Heart right ventricle (tissue), 16 donors: ENCODE measurements around the gene HOXB4. TPM values are rescaled to one million over a fixed set of nuclear protein-coding genes. Genes with fewer than 3 reads are reported as not detected.

Source experiments
- ATAC-seq, 8 donors: fragments of 200-7000 bp; cut with Tn5 transposase; one replicate each; pipeline ENCODE4 v1.9.1; 2020; ENCODE audit warnings: mild to moderate bottlenecking in 8 of 8, moderate library complexity in 8 of 8, moderate number of reproducible peaks in 1 of 8
- DNase-seq, 2 donors: peaks; one replicate each; pipeline ENCODE4 v3.0.0-alpha.2; 2020
- H3K27ac ChIP-seq, 10 donors: fragments of 200-600 bp; sonication (generic) in 2 of 10; one replicate each; pipeline versions ENCODE4 v1.5.0 to v1.8.0; 2020 to 2022; ENCODE audit warnings: mild to moderate bottlenecking in 3 of 10
- H3K27me3 ChIP-seq, 7 donors: fragments of 200-600 bp; one replicate each; pipeline ENCODE4 v1.8.0; 2021 to 2022; ENCODE audit warnings: mild to moderate bottlenecking in 2 of 7
- H3K36me3 ChIP-seq, 9 donors: fragments of 200-600 bp; sonication (generic) in 1 of 9; one replicate each; pipeline versions ENCODE4 v1.5.0 to v1.8.0; 2020 to 2022; ENCODE audit warnings: mild to moderate bottlenecking in 2 of 9
- H3K4me1 ChIP-seq, 9 donors: fragments of 200-600 bp; sonication (generic) in 1 of 9; one replicate each; pipeline versions ENCODE4 v1.5.0 to v1.8.0; 2020 to 2022; ENCODE audit warnings: mild to moderate bottlenecking in 4 of 9
- H3K4me3 ChIP-seq, 10 donors: fragments of 200-600 bp; sonication (generic) in 2 of 10; one replicate each; pipeline versions ENCODE4 v1.5.0 to v1.8.0; 2020 to 2022; ENCODE audit warnings: mild to moderate bottlenecking in 7 of 10, moderate library complexity in 2 of 10
- H3K9me3 ChIP-seq, 11 donors: fragments of 200-600 bp in 10 of 11; sonication (generic) in 2 of 11; one replicate each; pipeline versions ENCODE4 v1.5.0 to v1.8.0; 2013 to 2022; ENCODE audit warnings: mild to moderate bottlenecking in 2 of 11, control low read depth in 1 of 11, moderate library complexity in 1 of 11
- WGBS, 2 donors: extraction: QIAGEN DNeasy Blood & Tissue Kit; methylation state at CpG; one replicate each; pipeline ENCODE4 v1.1.7; 2013; ENCODE audit warnings: inconsistent platforms in 1 of 2; 5-methylcytosine and 5-hydroxymethylcytosine counted together
- intact Hi-C, 10 donors: fragments of 100-400 bp; cut with DNase I; formaldehyde crosslinking; loops; one replicate each; pipeline versions ENCODE4 v1.11.1 to v1.14.2; 2022
- polyA plus RNA-seq, 2 donors: library from polyadenylated mRNA; stranded (reverse); fragments of 200-250 nt; gene quantifications; one replicate each; pipeline ENCODE4 v1.2.3, GENCODE V29; 2013
- total RNA-seq, 10 donors: library from RNA; stranded (reverse); fragmentation: NEBNext Ultra II Directional in 3 of 10; extraction: Animal tissue kit (Norgen Biotek cat#: 25700) in 3 of 10; gene quantifications; one replicate each; pipeline versions ENCODE4 v1.2.1 to v1.2.4, GENCODE V29; 2021 to 2023
- TF ChIP-seq, protein P1 (sequence below), 9 donors: fragments of 200-600 bp; sonication (generic) in 2 of 9; IDR thresholded peaks; one replicate each; pipeline versions ENCODE4 v1.5.0 to v1.8.0; 2021 to 2022; ENCODE audit warnings: antibody characterized with exemption in 9 of 9, mild to moderate bottlenecking in 5 of 9, moderate library complexity in 1 of 9
- donor health status: Arrhythmogenic right ventricular cardiomyopathy.
- donor health status: ischemic (EF 13 %, LVEDD 7.1; RV severe dilation, severe dysfunction).
- donor health status: healthy with polysubstance abuse.
- donor health status: DM: no; HTN: yes; CAD: no.
- donor health status: DM: no; HTN: no; CAD: no.
- donor health status: ischemic (EF 25% LVEDD 6.9; RV normal size, moderate dysfunction).
- donor health status: ischemic (EF 25% LVEDD 5.7; RV mildly dilated, moderate dysfunction).
- donor health status: healthy.
- donor health status: DM: yes; HTN: yes; CAD: no.
- donor health status: Ischemic cardiomyopathy.
- donor health status: ischemic (EF 35%, LVEDD 5.7; RV mildly dilated, moderate dysfunction).
- donor health status: nonischemic (EF 11% LVEDD 7.7; RV severe dilation, severe dysfunction).
- donor health status: DM: yes; HTN: yes; CAD: no.
- donor health status: PGD.
- donor health status: ischemic (EF 29% LVEDD 5.4; RV normal size, mild dysfunction).
- donor health status: nonischemic (EF 23%, LVEDD 6.1; RV moderate dilation, normal function).

Gene HOXB4
- total and polyA plus RNA-seq, 12 donors: 0.14 to 1.6 (median 0.32) TPM; not detected in 1

DNA sequence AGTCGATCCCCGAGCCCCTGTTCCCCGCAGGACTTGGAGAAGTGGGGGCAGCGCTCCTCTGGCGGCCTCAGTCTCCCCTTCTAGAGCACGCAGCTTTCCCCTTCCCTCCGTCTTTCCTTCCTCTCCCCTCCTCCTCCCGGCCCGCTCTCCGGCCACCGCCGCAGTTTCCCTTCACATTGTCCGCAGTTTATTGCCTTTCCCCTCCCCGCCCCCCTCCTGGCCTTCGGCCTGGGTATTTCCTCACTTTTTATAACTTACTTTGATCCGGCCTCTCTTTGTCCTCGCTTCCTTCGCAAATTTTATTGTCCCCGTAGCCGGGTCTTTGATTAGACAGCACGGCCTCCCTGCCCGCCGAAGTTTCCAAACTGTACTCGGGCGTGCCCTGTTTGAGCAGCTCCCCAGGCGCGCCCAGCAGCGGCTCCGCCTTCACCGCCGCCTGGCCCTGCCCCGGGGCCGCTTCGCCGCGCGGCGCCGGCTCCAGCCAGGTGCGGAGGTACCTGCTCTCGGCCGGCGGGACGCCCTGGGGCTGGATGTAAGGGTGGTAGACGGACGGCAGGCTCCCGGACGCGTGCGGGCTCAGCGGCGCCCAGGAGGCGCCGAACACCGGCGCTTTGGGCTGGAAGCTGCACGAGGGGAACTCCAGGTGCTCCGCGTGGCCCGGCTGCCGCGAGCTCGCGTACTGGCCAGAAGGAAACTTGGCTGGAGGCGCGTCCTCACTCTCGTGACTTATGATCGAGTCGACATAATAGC lies 47.5 kb upstream of the HOXB4 start:
- 1% methylated on average over 69 of the region's 69 CpGs for whole genome bisulfite sequencing, 2 donors
- intact Hi-C loops: no loop called here
- H3K9me3 ChIP-seq: no peaks in the 10 kb centered on the region
- ATAC-seq (peak in 5 of 8 donors; percentile 25 to 58 (median 46)), DNase-seq (no peak)
- H3K4me3 ChIP-seq: peak overlapping the region; percentile 6 to 41 (median 35)
- H3K27me3 ChIP-seq: peaks cover 72 to 100% (median 100%) of the 10 kb centered on the region in 7 donors
- no peaks in the 10 kb centered on the region for H3K36me3 ChIP-seq
- TF ChIP-seq, protein P1, sequence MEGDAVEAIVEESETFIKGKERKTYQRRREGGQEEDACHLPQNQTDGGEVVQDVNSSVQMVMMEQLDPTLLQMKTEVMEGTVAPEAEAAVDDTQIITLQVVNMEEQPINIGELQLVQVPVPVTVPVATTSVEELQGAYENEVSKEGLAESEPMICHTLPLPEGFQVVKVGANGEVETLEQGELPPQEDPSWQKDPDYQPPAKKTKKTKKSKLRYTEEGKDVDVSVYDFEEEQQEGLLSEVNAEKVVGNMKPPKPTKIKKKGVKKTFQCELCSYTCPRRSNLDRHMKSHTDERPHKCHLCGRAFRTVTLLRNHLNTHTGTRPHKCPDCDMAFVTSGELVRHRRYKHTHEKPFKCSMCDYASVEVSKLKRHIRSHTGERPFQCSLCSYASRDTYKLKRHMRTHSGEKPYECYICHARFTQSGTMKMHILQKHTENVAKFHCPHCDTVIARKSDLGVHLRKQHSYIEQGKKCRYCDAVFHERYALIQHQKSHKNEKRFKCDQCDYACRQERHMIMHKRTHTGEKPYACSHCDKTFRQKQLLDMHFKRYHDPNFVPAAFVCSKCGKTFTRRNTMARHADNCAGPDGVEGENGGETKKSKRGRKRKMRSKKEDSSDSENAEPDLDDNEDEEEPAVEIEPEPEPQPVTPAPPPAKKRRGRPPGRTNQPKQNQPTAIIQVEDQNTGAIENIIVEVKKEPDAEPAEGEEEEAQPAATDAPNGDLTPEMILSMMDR (IDR thresholded peaks at IDR 0.05): no peak
- peaks cover 7 to 27% (median 23%) of the 10 kb centered on the region in 9 donors for H3K4me1 ChIP-seq
- H3K27ac ChIP-seq: no peak overlapping the region

DNA sequence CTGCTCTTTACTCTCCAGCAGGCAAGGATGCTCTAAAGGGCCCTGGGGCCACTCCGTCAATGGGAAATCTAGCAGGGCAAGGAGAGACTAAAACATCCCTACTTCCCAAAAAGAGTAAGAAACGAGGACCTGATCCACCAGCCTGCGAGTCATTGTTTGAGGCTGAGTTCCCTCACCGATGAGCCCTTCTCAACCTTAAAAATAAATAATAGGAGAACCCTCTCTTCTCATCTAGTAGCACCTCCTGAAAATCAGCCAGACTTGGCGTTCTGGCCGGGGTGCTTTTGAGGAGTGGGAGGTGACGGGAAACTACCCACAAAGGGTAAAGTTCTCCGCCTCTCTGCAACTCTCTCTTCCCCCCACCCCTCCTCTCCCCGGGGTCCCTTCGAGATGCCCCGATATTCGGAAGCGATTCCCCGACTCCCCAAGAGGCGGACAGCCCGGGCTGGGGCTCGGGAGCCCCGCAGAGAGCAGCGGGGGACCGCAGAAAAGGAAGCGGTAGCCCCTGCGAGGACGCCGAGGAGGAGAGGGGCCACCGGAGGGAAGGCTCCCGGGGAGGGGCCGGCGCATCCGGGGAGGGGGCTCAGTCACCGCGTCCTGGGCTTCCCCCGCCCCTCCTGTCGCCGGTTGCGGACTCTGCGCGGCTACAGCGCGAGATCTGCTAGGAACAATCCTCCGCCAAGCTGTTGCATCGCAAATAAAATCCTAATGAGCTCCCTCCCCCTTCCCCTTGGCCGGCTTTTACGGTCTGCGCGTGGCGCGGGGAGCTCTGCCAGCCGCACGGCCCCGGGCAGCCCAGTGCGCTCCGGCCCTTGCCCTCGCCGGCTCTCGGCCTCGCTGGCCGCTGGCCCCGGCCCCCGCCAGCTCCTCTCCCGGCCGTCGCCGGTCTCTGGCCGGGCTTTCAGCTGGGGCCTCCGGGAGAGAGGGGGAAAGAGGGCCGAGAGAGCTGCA lies 46.7 kb upstream of the HOXB4 start:
- DNase-seq: no peak
- peak in 3 of 8 donors; percentile 12 to 20 (median 20) for ATAC-seq
- Histone ChIP-seq H3K4me1 (peaks cover 7 to 27% (median 23%) of the 10 kb centered on the region in 9 donors), H3K9me3 (no peaks in the 10 kb centered on the region), H3K27ac (no peak overlapping the region), H3K36me3 (no peaks in the 10 kb centered on the region), H3K4me3 (peak overlapping the region; percentile 6 to 41 (median 35)), H3K27me3 (peaks cover 71 to 100% (median 100%) of the 10 kb centered on the region in 7 donors)
- intact Hi-C loops: no loop called here
- TF ChIP-seq, protein P1 (IDR thresholded peaks at IDR 0.05): no peak
- WGBS, 2 donors: 2% methylated on average over 64 to 66 of the region's 66 CpGs

DNA sequence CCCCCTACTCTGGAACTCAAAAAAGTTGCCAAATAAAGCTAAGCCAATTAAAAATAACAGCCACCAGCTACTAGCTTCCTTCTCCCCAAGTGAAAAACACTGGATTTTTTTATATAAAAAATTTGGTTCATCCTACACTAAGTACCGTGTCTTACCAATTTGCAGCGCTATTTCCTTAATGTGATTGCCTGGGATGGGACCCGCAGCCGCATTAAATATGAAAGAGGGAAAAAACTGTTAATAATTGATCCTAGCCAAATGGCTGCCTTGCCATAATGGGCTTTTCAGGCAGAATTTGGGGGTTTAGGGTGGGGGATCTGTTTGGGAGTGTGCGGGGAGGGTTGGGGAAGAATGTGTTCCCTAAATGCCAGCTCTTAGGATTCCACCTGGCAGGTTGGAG lies 46.0 kb upstream of the HOXB4 start:
- H3K27me3 ChIP-seq: peaks cover 69 to 100% (median 100%) of the 10 kb centered on the region in 7 donors
- H3K4me1 ChIP-seq: peaks cover 7 to 27% (median 25%) of the 10 kb centered on the region in 9 donors
- H3K4me3 ChIP-seq: no peak overlapping the region
- ATAC-seq (no peak), DNase-seq (no peak)
- H3K9me3 ChIP-seq: no peaks in the 10 kb centered on the region
- H3K36me3 ChIP-seq: no peaks in the 10 kb centered on the region
- WGBS, 2 donors: 15 to 19% methylated on average over 5 of the region's 5 CpGs
- no peak overlapping the region for H3K27ac ChIP-seq
- TF ChIP-seq, protein P1 (IDR thresholded peaks at IDR 0.05): no peak
- intact Hi-C loops: no loop called here

DNA sequence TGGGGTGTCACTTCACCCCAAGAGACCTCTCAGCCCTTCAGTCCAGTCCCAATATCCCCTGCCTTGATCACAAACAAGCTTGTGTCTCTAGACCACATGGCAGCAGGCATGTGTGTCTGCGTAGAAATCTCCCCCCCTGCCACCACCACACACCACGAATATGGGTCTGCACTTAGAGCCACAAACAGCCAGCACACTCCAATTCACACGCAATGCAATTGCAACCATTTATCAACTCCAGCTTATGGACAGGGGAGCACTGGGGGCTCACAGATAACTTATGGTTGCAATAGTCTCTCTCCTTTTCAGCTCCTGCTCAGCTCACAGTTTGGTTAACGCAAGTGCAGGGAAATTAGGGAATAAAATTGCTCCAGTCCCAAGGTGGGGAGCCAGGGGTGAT lies 45.4 kb upstream of the HOXB4 start:
- H3K9me3 ChIP-seq: no peaks in the 10 kb centered on the region
- 10 to 19% methylated on average over 4 of the region's 4 CpGs for WGBS, 2 donors
- H3K27ac ChIP-seq: no peak overlapping the region
- H3K36me3 ChIP-seq: no peaks in the 10 kb centered on the region
- no peak for DNase-seq
- ATAC-seq: no peak
- intact Hi-C loops: no loop called here
- peaks cover 67 to 100% (median 100%) of the 10 kb centered on the region in 7 donors for H3K27me3 ChIP-seq
- H3K4me1 ChIP-seq: peaks cover 7 to 30% (median 25%) of the 10 kb centered on the region in 9 donors
- H3K4me3 ChIP-seq: no peak overlapping the region
- TF ChIP-seq, protein P1 (IDR thresholded peaks at IDR 0.05): no peak
